GM19099 (cell line): Measurements from ENCODE around the gene GPR132.

ENCODE experiments used
- POLR2A ChIP-seq: IDR thresholded peaks from 3 replicates; pipeline ENCODE4 v1.6.1; 2011; ENCODE audit warnings: low read depth; ENCODE audit not compliant: insufficient read length; ENCODE audit errors: extremely low read depth

Gene GPR132

DNA sequence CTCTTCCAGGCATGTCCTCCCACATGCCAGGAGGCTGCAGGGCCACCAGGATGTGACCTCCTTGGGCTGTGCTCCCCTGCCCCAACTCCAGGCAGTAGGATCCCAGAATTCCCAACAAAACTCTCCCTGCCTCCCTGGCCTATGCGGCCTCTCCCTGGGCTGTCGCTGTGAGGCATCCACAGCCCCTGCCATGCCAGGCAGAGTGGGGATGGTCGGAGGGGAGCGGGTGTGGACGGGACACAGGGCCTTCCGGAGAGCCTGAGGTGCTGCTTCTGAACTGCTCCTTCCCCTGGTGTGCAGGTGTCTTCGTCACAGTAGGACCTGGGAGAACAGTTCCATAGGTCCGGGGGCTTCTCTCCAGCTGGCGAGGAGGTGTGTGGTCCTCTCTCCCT lies 18.3 kb downstream of the GPR132 start:
- TF ChIP-seq POLR2A, result peak; percentile 12

DNA sequence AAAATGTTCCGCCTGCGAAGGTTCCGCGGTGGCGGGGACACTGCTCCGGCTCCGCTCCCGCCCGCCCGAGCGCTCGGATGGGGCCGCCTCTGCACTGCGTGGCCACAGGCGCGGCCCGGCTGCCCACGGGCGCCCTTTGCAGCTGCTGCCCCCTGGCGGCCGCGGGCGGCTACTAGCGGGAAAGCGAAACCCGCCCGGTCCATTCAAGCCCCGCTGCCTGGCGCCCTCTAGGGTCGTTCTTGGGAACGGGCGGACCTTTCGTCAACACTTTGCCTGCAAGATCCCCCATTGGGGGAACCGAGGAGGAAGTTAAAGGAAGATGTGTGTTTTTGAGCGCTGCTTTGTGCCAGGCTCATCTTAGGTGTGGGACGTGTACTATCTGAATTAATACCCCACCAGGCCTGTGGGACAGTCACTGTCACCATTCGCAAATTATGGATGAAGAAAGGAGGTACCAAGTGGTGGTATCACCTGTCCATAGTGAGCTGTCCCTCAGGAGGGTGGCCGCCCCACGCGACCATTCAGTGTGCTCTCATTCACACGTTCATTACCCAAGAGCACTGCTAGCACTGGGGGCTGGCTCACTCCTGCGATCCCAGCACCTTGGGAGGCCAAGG lies 19.4 kb downstream of the GPR132 start:
- peak; percentile 32 for TF ChIP-seq POLR2A

DNA sequence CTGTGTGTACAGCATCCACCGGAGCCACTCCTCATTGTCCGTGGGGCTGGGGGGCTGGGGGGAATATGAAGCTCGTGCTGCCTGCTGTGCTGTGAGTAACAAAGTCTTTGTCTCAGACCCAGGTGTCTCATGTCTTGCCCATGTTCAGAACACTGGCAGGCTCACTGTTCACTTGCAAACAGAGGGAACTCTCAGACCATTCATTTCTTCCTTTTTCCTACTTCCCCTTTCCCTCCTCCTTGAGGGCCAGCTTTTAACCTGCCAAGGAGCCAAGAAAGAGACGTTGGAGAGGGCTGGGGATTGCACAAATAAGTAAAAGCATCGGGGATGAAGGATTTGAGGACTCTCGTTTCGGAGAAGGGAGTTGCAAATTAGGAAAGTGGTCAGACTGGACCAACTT lies 21.6 kb downstream of the GPR132 start:
- no peak for TF ChIP-seq POLR2A

DNA sequence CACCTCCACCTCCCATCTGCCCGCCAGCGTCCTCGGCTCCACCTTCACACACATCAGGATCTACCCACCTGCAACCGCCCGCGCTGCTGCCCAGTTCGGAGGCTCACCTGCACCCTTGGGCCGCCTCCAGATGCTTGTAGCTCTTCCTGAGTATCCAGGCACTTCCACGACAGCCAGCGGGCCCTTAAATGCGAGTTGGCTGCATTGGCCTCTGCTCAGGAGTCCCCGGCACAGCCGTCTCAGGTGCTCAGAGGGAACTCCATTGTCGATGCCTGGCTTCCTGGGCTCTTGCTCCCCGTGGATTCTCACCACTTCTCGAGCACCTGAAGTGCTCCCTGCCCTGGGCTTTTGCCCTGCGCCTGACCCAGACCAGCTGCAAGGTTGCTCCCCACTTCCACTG lies 22.4 kb downstream of the GPR132 start:
- TF ChIP-seq POLR2A, result no peak

DNA sequence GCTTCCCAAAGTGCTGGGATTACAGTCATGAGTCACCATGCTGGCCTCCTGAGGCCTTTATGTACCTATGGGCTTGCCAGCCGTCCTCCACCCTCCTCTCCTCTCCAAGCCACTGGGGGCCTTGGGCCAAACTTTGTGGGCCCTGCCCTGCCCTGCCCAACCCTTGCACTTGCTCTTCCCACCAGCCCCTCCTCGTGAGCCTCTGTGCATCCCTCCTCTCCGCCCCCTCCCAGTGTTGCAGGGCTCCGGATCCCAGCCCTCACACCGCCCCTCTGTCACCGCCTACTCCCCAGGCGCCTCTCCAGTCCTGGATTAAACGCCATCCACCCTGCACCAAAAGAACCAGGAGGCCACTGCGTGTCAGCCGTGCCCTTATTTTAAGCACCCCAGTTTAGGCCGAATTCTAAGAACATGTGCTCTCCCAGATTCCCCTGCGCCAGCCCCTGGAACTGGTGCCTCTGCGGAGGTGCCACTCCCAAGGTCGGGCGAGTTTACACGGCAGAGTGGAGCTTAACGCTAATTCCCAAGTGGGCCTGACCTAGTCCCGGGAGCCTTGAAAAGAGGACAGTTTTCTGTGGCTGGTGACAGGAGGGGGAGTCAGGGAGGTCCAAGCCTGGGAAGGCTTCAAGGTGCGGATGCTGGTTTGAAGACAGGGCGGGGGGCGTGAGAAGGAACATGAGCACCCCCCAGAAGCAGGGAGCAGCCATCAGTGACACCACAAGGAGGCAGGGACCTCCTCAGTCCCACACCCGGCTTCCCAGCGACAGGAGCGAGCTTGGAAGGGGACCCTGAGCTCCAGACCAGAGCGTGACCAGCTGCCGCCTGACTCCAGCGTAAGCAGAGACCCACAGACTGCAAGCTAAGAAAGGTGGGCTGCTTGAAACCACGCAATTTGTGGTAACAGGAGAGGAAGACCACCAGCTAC lies 23.1 kb downstream of the GPR132 start:
- TF ChIP-seq POLR2A, result no peak

DNA sequence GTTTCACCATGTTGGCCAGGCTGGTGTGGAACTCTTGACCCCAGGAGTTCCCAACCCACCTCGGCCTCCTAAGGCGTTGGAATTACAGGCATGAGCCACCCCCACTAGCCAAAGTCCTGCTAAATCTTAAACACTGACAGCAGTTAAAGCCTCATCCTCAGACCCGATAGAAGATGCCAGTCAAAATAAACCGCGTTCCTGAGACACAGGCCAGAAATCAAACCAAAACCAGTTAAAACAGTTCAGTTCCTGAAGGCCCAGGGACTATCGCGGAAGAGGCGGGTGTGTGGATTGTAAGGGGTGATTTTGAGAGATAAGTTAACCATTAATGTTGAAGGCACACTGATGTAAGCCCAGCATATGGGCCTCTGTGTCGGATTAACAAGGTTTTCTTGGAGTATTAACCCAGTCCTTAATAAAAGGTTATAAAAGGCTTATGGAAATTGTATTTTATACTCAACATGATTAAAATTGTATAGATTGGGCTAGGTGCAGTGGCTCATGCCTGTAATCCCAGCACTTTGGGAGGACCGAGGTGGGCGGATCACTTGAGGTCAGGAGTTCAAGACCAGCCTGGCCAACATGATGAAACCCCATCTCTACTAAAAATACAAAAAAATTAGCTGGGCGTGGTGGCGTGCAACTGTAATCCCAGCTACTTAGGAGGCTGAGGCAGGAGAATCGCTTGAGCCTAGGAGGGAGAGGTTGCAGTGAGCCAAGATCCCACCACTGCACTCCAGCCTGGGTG lies 25.6 kb downstream of the GPR132 start:
- no peak for TF ChIP-seq POLR2A

DNA sequence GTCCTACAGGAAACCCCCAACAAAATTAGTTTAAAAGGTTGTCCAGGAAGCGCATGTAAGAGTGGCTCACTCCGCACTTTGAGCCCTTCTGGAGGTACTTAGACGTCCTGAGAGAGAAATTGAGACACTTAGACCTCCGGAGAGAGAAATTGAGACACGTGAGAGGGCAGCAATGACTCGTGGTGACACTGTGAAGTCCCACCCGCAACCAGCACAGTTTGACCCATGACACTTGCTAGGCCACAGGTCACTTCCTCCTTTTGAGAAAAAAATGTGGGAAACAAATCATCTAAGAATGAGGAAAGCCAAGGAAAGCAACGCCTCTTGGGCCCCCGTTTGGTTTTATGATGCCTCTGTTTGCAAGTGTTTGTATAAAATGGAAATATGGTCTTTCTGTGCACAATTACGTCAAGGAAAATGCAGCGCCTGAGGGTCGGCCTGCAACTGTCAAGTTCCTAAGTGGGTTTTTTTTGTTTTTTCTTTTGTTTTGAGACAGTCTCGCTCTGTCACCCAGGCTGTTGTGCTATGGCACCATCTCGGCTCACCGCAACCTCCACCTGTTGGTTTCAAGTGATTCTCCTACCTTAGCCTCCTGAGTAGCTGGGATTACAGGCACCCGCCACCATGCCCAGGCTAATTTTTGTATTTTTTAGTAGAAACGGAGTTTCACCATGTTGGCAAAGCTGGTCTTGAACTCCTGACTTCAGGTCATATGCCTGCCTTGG lies 30.8 kb downstream of the GPR132 start:
- no peak for TF ChIP-seq POLR2A

DNA sequence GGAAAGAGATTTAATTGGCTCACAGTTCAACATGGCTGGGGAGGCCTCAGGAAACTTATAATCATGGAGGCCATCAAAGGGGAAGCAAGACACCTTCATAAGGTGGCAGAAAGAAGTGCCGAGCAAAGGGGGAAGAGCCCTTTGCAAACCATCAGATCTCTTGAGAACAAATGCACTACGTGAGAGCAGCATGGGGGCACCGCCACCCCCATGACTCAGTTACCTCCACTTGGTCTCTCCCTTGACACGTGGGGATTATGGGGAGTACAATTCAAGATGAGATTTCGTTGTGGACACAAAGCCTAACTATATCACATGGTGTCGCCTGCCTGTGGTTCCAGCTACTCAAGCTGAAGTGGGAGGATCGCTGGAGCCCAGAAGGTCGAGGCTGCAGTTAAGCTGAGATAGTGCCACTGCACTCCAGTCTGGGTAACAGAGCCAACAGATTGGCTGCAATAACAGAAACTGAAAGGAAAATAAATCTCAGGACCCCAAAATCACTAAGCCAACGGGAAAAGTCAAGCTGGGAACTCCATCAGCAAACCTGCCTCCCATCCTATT lies 34.3 kb downstream of the GPR132 start:
- no peak for TF ChIP-seq POLR2A

DNA sequence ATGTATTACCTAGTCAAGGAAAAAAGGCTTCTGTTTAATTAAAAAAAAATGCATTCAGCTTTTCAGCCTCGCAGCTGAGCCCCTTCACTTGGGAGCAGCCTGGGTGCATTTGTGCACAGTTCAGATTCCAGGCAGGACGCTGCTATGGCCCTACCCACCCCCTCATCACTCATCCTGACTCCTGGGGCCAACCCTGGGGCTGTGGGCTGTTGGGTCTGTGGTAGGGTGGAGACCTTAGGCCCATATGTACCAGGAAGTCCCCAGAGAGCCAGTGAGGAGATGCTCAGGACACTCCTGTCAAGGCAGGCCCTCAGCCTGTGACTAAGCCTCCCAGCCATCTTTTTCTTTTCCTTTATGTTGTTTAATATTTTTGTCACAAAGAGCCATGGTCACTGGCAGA lies 35.0 kb downstream of the GPR132 start:
- TF ChIP-seq POLR2A, result no peak

DNA sequence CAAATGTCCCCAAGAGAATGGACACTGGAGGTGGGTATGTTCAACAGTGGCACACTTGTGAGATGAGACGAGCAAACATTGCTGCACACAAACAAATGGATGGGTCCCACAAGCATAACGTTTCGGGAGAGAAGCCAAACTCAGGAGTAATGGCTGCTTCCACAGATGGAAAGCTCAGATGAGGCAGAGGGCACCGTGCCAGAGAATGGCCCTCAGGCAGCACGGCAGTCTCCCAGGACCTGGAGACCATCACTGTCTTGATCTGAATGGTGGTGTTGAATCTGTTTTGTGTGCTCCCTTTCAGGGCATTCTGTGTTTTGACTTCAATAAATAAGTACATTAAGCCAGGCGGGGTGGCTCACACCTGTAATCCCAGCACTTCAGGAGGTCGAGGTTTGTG lies 35.8 kb downstream of the GPR132 start:
- no peak for TF ChIP-seq POLR2A

DNA sequence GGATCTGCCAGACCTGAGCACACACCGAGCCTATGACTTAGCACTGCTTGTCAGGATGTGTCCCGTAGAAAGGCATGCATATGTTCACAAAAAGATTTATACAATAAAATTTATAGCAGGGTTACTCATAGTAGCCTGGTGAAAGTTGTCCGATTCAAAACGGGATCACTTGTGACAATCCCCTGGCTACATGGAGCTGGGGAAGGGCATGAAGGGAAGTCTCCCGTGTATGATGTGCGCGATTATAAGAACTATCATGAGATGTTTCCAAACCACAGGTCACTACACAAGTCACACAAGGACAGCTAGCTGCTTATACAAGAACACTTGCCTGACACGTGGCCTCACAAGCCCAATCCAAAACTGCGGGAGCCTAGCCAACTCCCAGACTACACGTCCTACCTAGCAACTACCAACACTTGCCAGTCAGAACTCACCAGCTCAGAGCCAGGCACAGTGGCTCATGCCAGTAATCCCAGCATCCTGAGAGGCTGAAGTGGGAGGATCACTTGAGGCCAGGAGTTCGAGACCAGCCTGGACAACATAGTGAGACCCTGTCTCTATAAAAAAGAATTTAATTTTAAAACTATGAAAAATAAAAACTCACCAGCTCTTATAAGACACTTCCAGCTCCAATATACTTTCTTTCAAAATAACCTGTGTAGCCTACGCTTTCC lies 36.8 kb downstream of the GPR132 start:
- TF ChIP-seq POLR2A, result no peak

DNA sequence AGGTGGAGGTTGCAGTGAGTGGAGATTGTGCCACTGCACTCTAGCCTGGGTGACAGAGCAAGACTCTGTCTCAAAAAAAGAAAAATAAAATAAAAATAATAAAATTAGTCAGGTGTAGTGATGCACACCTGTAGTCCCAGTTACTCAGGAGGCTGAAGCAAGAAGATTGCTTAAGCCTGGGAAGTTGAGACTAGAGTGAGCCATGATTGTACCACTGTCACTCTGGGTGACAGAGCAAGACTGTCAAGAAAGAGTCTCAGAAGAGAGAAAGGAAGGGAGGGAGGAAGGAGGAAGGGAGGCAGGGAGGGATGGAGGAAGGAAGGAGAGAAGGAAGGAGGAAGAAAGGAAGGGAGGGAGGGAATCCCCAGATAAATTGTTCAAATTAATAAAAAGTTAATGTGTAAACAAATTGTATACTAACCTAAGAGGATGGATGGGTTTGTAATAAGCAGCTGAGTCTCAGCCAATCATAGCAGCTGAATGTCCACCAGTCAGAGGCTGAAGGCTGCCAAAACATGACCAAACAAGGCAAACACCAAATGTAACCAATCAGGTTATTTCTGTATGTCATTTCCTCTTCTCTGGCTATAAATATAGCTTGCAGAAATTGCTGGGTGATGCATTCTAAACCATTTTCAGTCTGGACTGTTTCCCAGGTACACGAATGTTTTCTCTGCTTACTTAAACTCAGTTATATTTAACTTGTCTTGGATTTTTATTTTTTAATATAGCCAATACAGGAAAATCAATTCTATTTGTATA lies 38.2 kb downstream of the GPR132 start:
- peak; percentile 60 for TF ChIP-seq POLR2A

DNA sequence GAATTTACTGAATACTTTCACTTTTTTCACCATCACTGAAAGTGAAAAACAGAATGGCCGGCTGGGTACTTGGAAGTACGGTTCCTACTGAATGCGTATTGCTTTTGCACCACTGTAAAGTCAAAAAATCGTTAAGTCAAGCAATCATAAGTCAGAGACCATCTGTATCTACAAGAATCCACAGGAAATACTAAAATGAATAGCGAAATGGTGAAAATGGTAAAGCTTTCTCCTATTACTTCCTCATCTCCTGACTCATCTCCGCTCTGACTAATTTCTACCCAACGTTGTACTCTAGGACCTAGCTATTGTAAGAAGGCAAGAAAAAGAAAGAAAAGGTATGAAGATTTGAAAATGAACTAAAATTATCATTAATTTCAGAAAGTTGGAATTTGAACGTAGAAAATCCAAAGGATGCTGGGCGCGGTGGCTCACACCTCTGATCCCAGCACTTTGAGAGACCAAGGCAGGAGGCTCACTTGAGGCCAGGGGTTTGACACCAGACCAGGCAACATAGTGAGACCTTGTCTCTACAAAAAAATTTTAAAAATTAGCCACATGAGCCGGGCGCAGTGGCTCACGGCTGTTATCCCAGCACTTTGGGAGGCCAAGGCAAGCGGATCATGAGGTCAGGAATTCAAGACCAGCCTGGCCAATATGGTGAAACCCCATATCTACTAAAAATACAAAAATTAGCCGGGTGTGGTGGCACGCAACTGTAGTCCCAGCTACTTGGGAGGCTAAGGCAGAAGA lies 39.0 kb downstream of the GPR132 start:
- no peak for TF ChIP-seq POLR2A
